ENCODE measurements around the gene MAOB.

MAOB gene

DNA sequence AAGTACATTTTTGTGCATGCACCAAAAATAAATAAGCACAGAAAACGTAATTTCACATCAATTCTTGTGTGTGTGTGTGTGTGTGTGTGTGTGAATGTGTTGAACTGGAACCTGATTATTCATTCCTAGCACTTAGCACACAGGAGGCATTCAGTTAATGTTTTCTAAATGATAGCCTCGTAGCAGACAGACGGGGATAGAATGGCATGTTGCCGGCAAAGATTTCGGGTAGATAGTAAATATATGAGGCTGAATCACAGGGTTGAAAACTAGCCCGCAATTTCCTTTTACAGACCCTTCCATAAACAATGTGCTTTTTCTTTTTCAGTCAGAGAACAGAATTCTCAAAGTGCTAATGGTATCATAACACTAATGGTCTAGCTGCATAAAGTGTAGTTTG, 13.5 kb downstream of the MAOB start:
- TF ChIP-seq, protein P1, sequence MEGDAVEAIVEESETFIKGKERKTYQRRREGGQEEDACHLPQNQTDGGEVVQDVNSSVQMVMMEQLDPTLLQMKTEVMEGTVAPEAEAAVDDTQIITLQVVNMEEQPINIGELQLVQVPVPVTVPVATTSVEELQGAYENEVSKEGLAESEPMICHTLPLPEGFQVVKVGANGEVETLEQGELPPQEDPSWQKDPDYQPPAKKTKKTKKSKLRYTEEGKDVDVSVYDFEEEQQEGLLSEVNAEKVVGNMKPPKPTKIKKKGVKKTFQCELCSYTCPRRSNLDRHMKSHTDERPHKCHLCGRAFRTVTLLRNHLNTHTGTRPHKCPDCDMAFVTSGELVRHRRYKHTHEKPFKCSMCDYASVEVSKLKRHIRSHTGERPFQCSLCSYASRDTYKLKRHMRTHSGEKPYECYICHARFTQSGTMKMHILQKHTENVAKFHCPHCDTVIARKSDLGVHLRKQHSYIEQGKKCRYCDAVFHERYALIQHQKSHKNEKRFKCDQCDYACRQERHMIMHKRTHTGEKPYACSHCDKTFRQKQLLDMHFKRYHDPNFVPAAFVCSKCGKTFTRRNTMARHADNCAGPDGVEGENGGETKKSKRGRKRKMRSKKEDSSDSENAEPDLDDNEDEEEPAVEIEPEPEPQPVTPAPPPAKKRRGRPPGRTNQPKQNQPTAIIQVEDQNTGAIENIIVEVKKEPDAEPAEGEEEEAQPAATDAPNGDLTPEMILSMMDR (IDR thresholded peaks at IDR 0.05; ENCODE audit: low read depth, low read length, poor library complexity, severe bottlenecking): no peak
- no peak for TF ChIP-seq EZH2phosphoT487 (IDR thresholded peaks at IDR 0.05; ENCODE audit: borderline replicate concordance, low read length)
- Histone ChIP-seq H3K4me2 (ENCODE audit: low read length) (no peak overlapping the region), H3K9me2 (replicated peaks; ENCODE audit: control insufficient read depth, low read length) (no peaks in the 10 kb centered on the region), H3K27ac (ENCODE audit: low read depth, low read length) (no peak overlapping the region), H3K36me3 (ENCODE audit: control insufficient read depth, low read length) (no peaks in the 10 kb centered on the region), H3K4me3 (ENCODE audit: low read length) (no peak overlapping the region), H3K79me2 (ENCODE audit: control insufficient read depth, low read length) (no peaks in the 10 kb centered on the region), H3K4me1 (ENCODE audit: control insufficient read depth, low read length) (no peaks in the 10 kb centered on the region), H4K20me1 (ENCODE audit: control insufficient read depth, insufficient read depth, low read depth, low read length) (no peaks in the 10 kb centered on the region), H3K27me3 (ENCODE audit: control insufficient read depth, low read length) (no peaks in the 10 kb centered on the region), H3F3A (ENCODE audit: control insufficient read depth, insufficient read depth) (no peaks in the 10 kb centered on the region), H3K9me3 (ENCODE audit: control insufficient read depth, insufficient read depth, low read length) (no peaks in the 10 kb centered on the region)

DNA sequence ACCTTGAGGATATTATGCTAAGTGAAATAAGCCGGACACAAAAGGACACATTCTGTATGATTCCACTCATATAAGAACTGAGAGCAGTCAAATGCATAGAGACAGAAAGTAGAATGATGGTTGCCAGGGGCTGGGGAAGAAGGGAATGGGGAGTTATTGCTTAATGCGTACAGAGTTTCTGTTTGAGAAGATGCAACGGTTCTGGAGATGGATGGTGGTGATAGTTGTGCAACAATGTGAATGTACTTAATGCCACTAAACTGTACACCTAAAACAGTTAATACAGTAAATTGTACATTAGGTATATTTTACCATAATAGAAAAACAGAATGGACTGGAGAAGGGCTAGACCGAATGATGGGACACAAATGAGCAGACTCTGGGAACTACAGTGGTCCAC, 15.8 kb downstream of the MAOB start:
- Histone ChIP-seq H3K27ac (ENCODE audit: low read depth, low read length) (no peak overlapping the region), H3K4me3 (ENCODE audit: low read length) (no peak overlapping the region), H3K9me3 (ENCODE audit: control insufficient read depth, insufficient read depth, low read length) (no peaks in the 10 kb centered on the region), H3F3A (ENCODE audit: control insufficient read depth, insufficient read depth) (no peaks in the 10 kb centered on the region), H3K27me3 (ENCODE audit: control insufficient read depth, low read length) (no peaks in the 10 kb centered on the region), H3K4me2 (ENCODE audit: low read length) (no peak overlapping the region), H3K4me1 (ENCODE audit: control insufficient read depth, low read length) (no peaks in the 10 kb centered on the region), H3K79me2 (ENCODE audit: control insufficient read depth, low read length) (no peaks in the 10 kb centered on the region), H4K20me1 (ENCODE audit: control insufficient read depth, insufficient read depth, low read depth, low read length) (no peaks in the 10 kb centered on the region), H3K9me2 (replicated peaks; ENCODE audit: control insufficient read depth, low read length) (no peaks in the 10 kb centered on the region), H3K36me3 (ENCODE audit: control insufficient read depth, low read length) (no peaks in the 10 kb centered on the region)
- TF ChIP-seq, protein P1 (IDR thresholded peaks at IDR 0.05; ENCODE audit: low read depth, low read length, poor library complexity, severe bottlenecking): no peak

DNA sequence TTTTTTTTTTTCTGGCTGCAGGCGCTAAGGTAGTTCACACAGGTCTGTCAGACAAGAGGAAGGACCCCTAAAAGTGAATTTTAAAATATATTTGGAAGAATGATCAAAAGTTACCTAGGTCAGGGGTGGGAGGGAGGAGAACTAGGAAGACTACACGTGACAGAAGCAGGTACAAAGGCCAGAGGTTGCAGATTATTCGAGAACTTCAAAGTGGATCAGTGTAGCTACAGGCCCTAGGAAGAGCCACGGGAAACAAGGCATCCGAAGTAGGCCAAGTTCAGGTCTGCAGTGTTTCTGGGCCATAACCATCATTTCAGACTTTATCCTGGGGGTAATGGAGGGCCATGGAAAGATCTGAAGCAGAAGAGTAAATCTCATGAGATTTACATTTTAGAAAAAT, 16.5 kb downstream of the MAOB start:
- Histone ChIP-seq H3K36me3 (ENCODE audit: control insufficient read depth, low read length) (no peaks in the 10 kb centered on the region), H3F3A (ENCODE audit: control insufficient read depth, insufficient read depth) (no peaks in the 10 kb centered on the region), H3K4me1 (ENCODE audit: control insufficient read depth, low read length) (no peaks in the 10 kb centered on the region), H3K4me2 (ENCODE audit: low read length) (no peak overlapping the region), H3K27me3 (ENCODE audit: control insufficient read depth, low read length) (no peaks in the 10 kb centered on the region), H3K9me3 (ENCODE audit: control insufficient read depth, insufficient read depth, low read length) (no peaks in the 10 kb centered on the region), H4K20me1 (ENCODE audit: control insufficient read depth, insufficient read depth, low read depth, low read length) (no peaks in the 10 kb centered on the region), H3K27ac (ENCODE audit: low read depth, low read length) (no peak overlapping the region), H3K79me2 (ENCODE audit: control insufficient read depth, low read length) (no peaks in the 10 kb centered on the region), H3K9me2 (replicated peaks; ENCODE audit: control insufficient read depth, low read length) (no peaks in the 10 kb centered on the region), H3K4me3 (ENCODE audit: low read length) (no peak overlapping the region)
- no peak for TF ChIP-seq EZH2phosphoT487 (IDR thresholded peaks at IDR 0.05; ENCODE audit: borderline replicate concordance, low read length)

DNA sequence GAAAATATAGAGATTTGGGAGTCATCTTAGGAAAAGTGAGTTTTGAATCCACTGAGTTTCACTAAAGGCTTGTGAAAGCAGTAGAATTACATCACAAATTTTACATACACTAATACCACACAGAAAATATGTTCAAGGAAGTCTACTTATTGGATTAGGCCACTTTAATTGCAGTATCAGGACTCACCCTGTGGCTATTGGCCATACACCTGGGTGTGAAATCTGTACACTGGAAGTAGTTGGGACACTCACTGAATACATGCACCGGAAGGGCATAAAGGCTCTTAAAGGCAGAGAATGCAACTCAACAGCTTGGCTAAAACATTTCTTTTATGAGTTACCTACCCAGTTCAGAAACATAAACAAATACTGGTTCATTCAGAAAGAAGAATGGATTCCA, 19.8 kb downstream of the MAOB start:
- no peaks in the 10 kb centered on the region for H3K36me3 ChIP-seq (ENCODE audit: control insufficient read depth, low read length)
- H3F3A ChIP-seq (ENCODE audit: control insufficient read depth, insufficient read depth): no peaks in the 10 kb centered on the region
- no peaks in the 10 kb centered on the region for H3K27me3 ChIP-seq (ENCODE audit: control insufficient read depth, low read length)
- H3K9me3 ChIP-seq (ENCODE audit: control insufficient read depth, insufficient read depth, low read length): no peaks in the 10 kb centered on the region
- no peaks in the 10 kb centered on the region for H3K4me1 ChIP-seq (ENCODE audit: control insufficient read depth, low read length)
- no peak overlapping the region for H3K4me3 ChIP-seq (ENCODE audit: low read length)
- H4K20me1 ChIP-seq (ENCODE audit: control insufficient read depth, insufficient read depth, low read depth, low read length): no peaks in the 10 kb centered on the region
- no peak overlapping the region for H3K4me2 ChIP-seq (ENCODE audit: low read length)
- H3K27ac ChIP-seq (ENCODE audit: low read depth, low read length): no peak overlapping the region
- H3K79me2 ChIP-seq (ENCODE audit: control insufficient read depth, low read length): no peaks in the 10 kb centered on the region
- H3K9me2 ChIP-seq (replicated peaks; ENCODE audit: control insufficient read depth, low read length): no peaks in the 10 kb centered on the region
- TF ChIP-seq, protein P1 (IDR thresholded peaks at IDR 0.05; ENCODE audit: low read depth, low read length, poor library complexity, severe bottlenecking): no peak
- no peak for TF ChIP-seq EZH2phosphoT487 (IDR thresholded peaks at IDR 0.05; ENCODE audit: borderline replicate concordance, low read length)

Data from DOHH2 (cell line).